ENCODE measurements around the gene RAP1GAP.
A peak's percentile ranks its signal among the peaks of the same experiment; 100 is the strongest.

Gene RAP1GAP

DNA sequence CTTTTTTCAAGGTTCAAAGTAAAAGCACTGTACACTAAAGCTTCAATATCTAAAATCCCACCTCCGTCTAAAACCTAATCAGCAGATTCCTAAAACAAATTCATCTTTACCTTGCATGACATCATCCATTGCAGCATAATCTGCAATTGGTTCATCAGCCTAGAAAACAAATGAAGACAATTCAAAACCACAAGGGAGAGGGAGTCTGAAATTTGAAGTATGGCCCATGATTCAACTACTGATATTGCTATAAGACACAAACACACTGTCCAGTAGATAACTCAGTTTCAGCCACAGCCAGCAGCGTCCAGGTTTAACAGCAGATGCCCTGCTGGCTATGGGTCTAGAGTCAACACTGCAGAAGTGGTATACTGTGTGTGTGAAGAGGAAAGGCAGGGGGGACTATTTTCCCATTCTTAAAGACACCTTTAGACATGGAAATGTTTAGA is 17.9 kb upstream of the RAP1GAP start:
- Histone ChIP-seq H3K4me3 (ENCODE audit: low read depth in 1 of 2, low read length in 1 of 2) (no peak overlapping the region), H3K27ac (peak overlapping the region; percentile 1), H3K27me3 (no peaks in the 10 kb centered on the region), H3K4me1 (ENCODE audit: control insufficient read depth in 1 of 2, insufficient read depth in 1 of 2, low read depth in 1 of 2, low read length in 1 of 2) (no peaks in the 10 kb centered on the region), H3K9me3 (no peaks in the 10 kb centered on the region), H3K36me3 (peaks cover 81% of the 10 kb centered on the region)
- TF ChIP-seq, protein P1, sequence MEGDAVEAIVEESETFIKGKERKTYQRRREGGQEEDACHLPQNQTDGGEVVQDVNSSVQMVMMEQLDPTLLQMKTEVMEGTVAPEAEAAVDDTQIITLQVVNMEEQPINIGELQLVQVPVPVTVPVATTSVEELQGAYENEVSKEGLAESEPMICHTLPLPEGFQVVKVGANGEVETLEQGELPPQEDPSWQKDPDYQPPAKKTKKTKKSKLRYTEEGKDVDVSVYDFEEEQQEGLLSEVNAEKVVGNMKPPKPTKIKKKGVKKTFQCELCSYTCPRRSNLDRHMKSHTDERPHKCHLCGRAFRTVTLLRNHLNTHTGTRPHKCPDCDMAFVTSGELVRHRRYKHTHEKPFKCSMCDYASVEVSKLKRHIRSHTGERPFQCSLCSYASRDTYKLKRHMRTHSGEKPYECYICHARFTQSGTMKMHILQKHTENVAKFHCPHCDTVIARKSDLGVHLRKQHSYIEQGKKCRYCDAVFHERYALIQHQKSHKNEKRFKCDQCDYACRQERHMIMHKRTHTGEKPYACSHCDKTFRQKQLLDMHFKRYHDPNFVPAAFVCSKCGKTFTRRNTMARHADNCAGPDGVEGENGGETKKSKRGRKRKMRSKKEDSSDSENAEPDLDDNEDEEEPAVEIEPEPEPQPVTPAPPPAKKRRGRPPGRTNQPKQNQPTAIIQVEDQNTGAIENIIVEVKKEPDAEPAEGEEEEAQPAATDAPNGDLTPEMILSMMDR (IDR thresholded peaks at IDR 0.05): no peak

DNA sequence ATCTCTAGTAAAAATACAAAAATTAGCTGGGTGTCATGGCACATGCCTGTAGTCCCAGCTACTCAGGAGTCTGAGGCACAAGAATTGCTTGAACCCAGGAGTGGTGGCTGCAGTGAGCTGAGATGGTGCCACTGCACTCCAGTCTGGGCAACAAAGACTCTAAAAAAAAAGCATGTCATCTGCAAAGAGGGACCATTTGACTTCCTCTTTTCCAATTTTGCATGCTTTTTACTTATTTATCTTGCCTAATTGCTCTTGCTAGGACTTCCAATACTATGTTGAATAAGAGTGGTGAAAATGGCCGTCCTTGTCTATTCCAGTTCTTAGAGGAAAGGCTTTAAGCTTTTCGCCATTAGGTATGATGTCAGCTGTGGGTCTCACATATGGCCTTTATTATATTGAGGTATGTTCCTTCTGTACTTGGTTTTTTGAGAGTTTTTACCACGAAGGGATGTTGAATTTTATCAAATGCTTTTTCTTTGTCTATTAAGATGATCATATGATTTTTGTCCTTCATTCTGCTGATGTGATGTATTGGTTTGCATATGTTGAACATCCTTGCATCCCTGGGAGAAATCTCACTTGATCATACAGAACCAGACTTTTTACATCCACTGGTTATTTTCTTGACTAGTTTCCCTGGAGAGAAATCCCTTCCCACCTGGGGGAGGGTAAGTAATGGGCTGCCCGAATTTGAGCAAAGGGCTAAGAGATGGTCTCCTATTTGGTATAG is 17.0 kb upstream of the RAP1GAP start:
- H3K27me3 ChIP-seq: no peaks in the 10 kb centered on the region
- TF ChIP-seq, protein P1 (IDR thresholded peaks at IDR 0.05): no peak
- H3K9me3 ChIP-seq: no peaks in the 10 kb centered on the region
- no peak overlapping the region for H3K27ac ChIP-seq
- H3K4me3 ChIP-seq (ENCODE audit: low read depth in 1 of 2, low read length in 1 of 2): no peak overlapping the region
- peaks cover 83% of the 10 kb centered on the region for H3K36me3 ChIP-seq
- H3K4me1 ChIP-seq (ENCODE audit: control insufficient read depth in 1 of 2, insufficient read depth in 1 of 2, low read depth in 1 of 2, low read length in 1 of 2): no peaks in the 10 kb centered on the region

GRCh38 chr1:21681426-21681825 is 12.3 kb upstream of the RAP1GAP start:
- H3K36me3 ChIP-seq: peaks cover 81% of the 10 kb centered on the region
- H3K27me3 ChIP-seq: no peaks in the 10 kb centered on the region
- H3K4me1 ChIP-seq (ENCODE audit: control insufficient read depth in 1 of 2, insufficient read depth in 1 of 2, low read depth in 1 of 2, low read length in 1 of 2): no peaks in the 10 kb centered on the region
- H3K9me3 ChIP-seq: no peaks in the 10 kb centered on the region
- H3K4me3 ChIP-seq (ENCODE audit: low read depth in 1 of 2, low read length in 1 of 2): no peak overlapping the region
- TF ChIP-seq, protein P1 (IDR thresholded peaks at IDR 0.05): no peak
- H3K27ac ChIP-seq: no peak overlapping the region

- Histone ChIP-seq H3K27ac (no peak overlapping the region), H3K36me3 (peaks cover 79% of the 10 kb centered on the region), H3K4me1 (ENCODE audit: control insufficient read depth in 1 of 2, insufficient read depth in 1 of 2, low read depth in 1 of 2, low read length in 1 of 2) (no peaks in the 10 kb centered on the region), H3K27me3 (no peaks in the 10 kb centered on the region), H3K4me3 (ENCODE audit: low read depth in 1 of 2, low read length in 1 of 2) (no peak overlapping the region), H3K9me3 (no peaks in the 10 kb centered on the region)
- TF ChIP-seq, protein P1 (IDR thresholded peaks at IDR 0.05): no peak
Measured at GRCh38 chr1:21680918-21681317, 11.8 kb upstream of the RAP1GAP start.

DNA sequence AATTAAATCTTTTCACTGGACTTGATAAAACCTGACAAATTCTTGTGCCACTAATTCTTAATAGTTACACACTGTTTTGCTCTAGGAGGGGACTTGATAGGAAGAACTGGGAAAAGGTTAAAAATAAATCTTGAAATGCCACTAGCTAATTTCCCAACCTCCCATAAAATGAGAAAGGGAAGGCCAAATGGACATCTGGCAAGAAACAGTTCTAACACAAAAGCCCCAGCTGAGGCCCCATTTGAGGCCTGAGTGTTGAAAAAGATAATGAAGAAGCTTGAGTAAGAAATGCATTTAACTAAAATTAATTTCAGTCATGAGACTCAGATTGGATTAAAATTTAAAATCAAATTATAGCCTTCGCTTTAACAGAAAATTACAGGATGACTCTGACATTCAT is 11.2 kb upstream of the RAP1GAP start:
- H3K9me3 ChIP-seq: no peaks in the 10 kb centered on the region
- peaks cover 76% of the 10 kb centered on the region for H3K36me3 ChIP-seq
- no peak overlapping the region for H3K27ac ChIP-seq
- TF ChIP-seq, protein P1 (IDR thresholded peaks at IDR 0.05): no peak
- H3K4me1 ChIP-seq (ENCODE audit: control insufficient read depth in 1 of 2, insufficient read depth in 1 of 2, low read depth in 1 of 2, low read length in 1 of 2): peaks cover 0 to 5% of the 10 kb centered on the region in 2 experiments
- no peak overlapping the region for H3K4me3 ChIP-seq (ENCODE audit: low read depth in 1 of 2, low read length in 1 of 2)
- H3K27me3 ChIP-seq: no peaks in the 10 kb centered on the region

Data from neutrophil (primary cell).